Hematopoietic multipotent progenitor cell treated with erythropoietin and hydrocortisone succinate and interleukin-3 and kit ligand, for 4 days (in vitro differentiated cells): ENCODE data around the gene GRID1.
A peak's percentile ranks its signal among the peaks of the same experiment; 100 is the strongest.

Experiments used
- DNase-seq: peaks from one replicate; pipeline ENCODE4 v3.0.0-alpha.2; 2015

The GRID1 gene

GRCh38 chr10:86164174-86164774, 202.3 kb downstream of the GRID1 start:
- DNase-seq: peak; percentile 8

DNA sequence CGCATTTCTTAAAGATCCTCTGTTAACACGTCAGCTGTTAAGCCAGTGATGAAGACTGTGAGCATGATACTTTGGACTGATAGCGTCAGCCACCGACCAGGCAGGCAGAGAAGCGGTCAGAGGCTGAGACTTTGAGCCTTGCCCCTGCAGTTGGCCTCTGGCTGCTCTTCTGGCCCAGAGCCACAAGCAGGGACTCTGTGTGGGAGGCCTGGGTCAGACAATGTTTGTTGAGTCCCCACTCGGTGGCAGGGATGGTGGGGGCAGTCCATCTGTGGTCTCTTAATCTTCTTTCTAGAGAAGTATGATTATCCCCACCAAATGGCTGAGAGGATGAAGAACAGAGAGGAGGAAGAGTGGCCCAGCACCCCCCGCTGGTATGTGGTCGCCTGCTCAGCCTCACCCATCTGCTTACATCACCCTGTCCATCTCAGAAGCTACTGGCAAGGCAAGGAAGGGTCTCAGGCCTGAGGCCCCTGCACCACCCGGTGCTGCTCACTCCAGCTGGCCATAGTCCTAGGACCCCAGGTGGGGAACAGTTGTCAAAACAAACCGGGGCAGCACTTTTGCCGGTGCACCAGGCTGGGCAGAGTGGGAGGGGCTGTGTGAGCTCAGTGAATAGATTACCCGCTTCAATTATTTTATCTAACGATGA, 202.9 kb downstream of the GRID1 start:
- no peak for DNase-seq

DNA sequence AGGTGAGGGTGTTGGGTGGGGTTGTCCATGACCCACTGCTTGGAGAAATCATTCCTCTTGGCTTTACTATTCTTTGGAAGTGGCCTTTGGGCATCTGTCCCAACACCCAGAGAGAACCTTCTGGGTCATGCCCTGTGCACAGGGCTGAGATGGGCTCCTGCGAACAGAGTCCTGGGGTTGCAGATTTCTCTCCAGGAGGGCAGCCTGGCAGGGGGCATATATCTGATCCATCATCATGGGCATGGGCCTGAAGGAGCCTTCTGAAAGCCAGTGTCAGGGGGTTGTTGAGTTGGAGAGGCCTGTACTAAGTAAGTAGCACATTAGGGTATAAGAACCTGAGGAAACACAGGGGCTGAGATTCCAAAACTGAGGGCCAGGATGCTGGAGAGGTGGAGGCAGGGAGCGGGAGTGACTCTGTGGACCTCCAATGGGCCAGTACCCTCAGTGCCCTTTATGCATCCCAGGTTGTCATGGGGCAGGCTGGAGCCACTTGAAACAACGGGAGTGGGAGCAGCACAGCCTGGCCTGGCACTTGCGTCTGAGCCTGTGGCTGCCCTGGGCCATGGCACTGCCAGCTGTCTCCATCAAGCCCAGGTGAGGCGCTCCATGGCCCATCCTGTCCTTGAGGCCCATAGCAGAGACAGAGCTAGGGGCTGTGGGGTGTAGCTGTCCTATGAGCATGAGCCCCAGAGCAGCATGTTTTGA, 203.7 kb downstream of the GRID1 start:
- no peak for DNase-seq

GRCh38 chr10:86162036-86162435, 204.6 kb downstream of the GRID1 start:
- DNase-seq: no peak

DNA sequence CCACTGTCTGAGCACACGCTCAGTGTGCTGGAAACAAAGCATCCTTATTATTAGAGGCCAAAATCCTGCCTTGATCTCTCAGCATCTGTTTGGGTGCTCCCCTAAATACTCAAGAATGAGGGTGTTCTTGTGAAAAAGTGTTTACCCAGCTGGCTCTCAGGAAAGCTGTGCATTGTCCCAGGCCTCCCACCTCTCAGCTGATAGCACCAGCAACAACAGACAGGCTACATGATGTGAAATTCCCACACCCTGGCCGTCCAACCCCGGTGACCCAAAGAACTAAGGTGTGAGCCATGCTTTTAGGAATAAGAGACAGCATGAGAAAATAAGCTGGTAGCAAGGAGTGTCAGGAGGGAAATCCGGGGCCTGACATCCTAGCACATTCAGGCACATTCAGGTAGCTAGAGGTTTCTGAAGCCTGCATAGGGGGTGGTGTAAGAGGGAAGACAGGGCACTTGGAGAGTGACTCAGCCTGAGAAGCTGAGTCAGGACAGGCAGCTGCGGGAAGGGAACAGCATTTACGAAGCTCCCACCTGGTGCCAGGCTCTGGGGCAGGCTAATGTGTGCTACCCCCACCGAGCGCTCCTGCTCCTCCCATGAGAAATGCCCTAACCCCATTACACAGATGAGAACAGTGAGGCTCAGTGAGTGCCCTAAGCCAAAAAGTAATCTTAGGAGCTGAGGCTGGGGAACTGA, 205.6 kb downstream of the GRID1 start:
- no peak for DNase-seq

GRCh38 chr10:86159797-86160196, 206.8 kb downstream of the GRID1 start:
- DNase-seq: no peak

DNA sequence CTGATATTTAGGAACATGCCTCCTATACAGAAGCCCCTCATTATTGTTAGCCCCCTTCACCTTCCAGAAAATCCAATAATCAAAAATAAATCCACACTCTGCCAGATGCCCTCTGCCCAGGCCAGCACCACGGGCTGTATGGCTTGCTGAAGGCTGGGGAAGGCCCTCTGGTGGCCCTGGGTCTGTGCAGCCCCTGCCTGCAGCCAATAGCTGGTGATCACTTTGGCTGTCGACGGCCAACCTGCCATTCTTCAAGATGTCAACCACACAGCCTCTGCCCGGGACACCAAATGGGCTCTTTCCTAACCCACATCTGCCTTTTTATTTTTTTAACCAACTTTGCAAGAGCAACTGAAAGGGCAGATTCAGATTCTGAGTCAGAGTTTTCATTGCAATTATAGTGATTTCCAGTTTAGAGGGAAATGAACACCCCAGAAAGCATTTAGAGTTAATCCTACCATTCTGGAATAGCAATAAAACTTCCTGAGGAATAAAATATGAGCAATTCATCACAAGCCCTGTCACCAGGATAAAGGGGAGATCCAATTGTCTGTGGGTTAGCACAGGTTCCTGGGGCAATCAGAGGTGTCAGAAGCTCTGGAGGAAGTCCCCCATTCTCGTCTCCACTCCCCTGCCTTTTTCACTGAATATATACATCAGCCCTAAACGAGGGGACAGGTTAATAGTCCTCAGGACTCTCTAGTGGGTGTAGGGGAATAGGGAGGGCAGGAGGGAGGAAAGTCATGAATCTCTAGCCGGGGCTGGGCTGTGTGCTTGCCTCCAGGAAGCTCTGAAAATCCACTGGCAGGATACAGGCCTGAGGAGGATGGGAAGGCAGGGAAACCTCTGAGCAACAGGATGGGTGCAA, 211.3 kb downstream of the GRID1 start:
- no peak for DNase-seq

DNA sequence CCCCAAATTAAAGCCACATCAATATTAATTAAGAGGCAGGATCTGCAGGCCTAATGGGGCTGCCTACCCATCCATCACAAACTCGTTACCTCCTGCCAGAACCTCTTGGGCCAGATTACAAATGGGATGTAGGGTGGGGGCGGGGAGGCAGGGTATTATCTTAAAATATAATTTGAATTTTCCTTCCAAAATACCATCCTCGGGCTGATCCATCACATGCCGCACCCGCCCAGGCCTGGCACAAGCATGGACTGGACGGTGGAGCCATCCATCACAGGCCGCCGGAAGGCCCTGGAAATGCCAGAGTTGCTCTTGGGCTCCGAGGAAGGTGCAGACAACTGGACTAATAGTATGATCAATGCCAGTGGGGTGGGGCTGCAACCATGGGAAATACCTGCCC, 212.8 kb downstream of the GRID1 start:
- no peak for DNase-seq

- no peak for DNase-seq
These were observed 213.7 kb downstream of the GRID1 start for GRCh38 chr10:86152911-86153310.

DNA sequence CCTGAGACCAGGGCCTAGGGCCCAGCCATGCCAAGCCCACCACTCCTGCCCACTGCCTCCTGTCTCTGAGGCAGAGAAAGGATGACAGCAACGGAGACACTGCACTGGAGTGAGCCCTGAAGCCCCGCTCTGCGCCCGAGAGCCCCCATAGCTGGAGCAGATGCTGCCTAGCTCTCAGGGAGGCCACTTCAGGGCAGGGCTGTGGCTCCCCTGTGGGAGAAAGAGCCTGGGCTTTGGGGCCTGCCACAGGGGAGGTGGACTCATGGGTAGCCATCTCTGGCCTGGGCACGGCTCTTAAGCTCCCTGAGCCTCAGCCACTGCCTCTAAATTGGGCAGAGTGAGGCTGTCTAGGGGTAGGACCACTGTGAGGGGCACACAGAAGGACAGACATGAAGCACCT, 214.2 kb downstream of the GRID1 start:
- DNase-seq: no peak

GRCh38 chr10:86151613-86152012, 215.0 kb downstream of the GRID1 start:
- DNase-seq: no peak

DNA sequence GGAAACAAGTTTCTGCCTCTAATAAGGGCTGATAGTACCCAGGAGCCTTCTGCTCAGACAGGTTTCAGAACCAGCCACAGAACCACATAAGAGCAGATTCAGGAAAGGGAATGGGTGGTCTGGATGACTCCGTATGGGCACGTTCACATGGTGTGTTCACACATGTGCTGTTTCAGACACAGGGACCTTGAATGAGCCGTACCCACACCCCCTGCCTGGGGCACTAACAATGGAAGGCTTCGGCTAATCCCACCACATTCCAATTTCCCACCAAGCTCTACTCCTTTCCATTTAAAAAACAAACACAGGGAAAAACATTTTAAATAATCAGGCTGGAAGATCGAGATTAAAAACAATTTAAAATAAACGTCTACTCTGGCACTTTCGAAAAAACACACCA, 217.3 kb downstream of the GRID1 start:
- no peak for DNase-seq

DNA sequence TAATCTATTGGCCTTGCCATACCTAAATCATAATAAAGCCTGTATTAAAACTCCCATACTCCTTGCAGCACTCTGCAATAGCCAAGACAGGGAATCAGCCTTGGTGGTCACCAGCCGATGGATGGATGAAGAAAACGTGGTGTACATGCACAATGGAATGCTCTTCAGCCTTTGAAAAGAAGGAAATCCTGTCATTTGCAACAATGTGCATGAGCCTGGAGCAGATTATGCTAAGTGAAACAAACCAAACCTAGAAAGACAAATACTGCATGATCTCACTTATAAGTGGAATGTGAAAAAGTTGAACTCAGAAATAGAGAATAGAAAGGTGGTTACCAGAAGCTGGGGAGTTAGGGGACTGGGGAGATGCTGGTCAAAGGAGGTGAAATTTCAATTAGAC, 218.5 kb downstream of the GRID1 start:
- DNase-seq: no peak

- DNase-seq: no peak
These were observed 222.3 kb downstream of the GRID1 start for GRCh38 chr10:86144301-86144700.

GRCh38 chr10:86141896-86142295, 224.7 kb downstream of the GRID1 start:
- DNase-seq: no peak

- DNase-seq: peak; percentile 56
These were observed 227.4 kb downstream of the GRID1 start for GRCh38 chr10:86139066-86139657.

- DNase-seq: no peak
These were observed 228.0 kb downstream of the GRID1 start for GRCh38 chr10:86138551-86139065.

- DNase-seq: no peak
These were observed 229.0 kb downstream of the GRID1 start for GRCh38 chr10:86137561-86137960.

DNA sequence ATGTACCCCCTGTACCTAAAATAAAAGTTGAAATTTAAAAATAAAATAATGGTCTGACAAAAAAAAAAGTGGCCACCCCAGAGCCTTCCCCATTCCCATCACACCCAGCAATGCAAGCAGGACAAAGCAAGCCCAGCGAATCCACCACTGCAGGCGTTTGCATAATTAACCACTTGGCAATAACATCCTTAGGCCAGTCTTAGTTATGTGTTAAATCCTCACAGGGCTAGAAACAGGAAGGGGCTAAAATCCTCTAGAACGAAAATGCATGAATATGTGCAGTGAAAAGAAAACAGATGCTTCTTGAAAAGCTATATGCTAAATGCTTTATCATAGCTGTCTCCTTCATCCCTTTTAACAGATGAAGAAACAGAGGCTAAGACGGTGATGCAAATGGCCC, 229.7 kb downstream of the GRID1 start:
- DNase-seq: no peak

DNA sequence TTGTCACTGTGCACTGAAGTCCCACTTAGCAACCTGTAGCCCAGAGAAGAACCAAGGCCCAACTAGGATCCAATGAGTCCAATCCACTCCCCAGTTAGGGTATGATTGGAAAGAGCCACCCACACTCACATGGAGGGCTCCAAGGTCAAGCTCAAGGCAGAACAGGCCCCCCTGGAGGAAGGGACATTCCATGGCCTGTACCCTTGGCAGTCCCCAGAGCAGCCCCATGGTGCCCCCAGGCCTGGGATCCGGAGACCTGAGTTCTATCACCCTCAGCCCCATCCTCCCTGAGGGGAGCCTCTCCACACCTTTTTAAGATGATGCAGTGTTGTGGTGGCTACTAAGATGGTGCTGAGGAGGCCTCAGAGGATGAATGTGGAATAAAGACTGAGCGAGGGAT, 231.4 kb downstream of the GRID1 start:
- DNase-seq: no peak

DNA sequence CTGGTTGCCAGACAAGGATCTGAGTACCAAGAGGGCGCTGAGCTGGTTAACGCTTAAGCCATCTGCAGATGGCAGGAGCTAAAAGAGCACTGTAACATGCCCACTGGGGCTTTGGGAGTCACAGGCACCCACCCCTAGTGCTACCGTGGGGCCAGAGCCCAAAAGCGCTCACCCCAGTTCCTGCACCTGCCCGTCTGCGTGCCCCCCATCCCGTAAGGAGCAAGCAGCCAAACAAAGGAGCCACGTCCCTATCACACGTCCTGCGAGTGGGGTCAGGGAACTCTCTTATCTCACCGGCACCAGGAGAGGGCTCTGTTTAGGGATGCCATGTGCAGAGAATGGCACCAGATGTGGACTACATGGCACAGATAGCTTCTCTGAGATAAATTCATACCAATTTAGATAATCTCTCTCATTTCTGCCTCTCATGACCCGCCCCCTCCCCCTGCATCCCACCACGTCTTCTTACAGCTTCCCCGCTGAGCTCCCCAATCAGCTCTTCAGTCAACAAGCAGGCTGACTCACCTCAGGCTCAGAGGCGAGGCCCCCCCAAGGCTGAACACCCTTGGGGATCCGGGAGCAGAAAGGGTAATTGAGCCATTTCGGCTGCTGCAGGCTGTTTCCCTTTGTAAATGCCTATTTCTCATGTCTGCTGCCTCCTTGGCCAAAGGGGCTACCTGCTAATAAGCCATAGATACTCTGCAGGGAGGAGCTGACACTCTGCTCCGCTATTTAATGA, 235.7 kb downstream of the GRID1 start:
- DNase-seq: no peak
